GM18502 (cell line): ENCODE measurements around the gene TSPO2.

Experiments
- ATAC-seq: cut with Tn5 transposase; IDR thresholded peaks from one replicate; pipeline ENCODE4 v1.9.1; 2021; ENCODE audit warnings: mild to moderate bottlenecking; ENCODE audit not compliant: unreplicated experiment, poor library complexity

TSPO2 gene

DNA sequence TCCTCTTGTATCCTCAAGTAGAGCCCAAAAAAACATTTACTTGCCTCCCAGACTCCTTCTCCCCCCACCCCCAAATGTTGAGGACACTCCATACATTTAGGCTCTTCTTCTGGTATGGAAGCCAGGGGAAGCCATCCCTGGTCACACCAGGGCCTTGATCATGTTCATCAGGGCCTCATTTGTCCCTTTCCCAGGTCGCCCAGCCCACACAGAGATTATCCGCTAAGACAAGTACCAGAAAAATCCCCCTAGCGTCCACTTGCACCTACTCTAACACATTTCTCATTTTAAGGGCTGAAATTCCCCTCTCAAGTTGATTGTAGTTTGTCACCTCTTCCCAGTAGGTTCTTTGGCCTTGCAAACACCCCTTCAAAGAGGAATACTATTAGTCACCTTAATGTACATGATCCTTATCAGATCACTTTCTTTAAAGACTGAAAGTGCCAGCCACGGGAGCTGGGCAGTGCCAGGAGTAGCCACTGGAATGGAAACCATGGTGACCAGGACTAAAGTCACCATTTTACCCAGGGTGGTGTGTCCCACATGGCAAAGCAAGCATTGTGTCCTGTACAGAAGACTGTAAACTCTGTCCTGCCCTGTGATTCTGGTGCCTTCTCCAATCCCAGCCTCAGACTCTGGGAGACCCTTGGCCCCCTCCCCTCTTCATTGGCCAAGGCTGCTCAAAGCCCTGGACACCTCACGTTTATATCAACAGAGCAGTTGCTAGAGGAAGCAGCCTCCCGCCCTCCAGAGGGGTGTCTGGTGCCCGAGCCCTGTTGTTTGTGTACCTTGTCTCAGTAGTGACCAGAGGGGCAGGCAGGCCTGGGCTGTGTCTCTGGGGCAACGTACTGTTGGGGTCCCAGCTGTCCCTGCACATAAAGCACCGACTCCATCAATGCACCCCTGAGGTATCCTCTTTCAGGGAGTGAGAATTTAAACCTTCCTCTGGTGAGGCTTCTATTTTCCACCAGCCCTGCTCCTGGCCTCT is 5.8 kb downstream of the TSPO2 start:
- no peak for ATAC-seq

GRCh38 chr6:41049521-41049920 is 7.3 kb downstream of the TSPO2 start:
- ATAC-seq: no peak

GRCh38 chr6:41049955-41050354 is 7.7 kb downstream of the TSPO2 start:
- no peak for ATAC-seq

DNA sequence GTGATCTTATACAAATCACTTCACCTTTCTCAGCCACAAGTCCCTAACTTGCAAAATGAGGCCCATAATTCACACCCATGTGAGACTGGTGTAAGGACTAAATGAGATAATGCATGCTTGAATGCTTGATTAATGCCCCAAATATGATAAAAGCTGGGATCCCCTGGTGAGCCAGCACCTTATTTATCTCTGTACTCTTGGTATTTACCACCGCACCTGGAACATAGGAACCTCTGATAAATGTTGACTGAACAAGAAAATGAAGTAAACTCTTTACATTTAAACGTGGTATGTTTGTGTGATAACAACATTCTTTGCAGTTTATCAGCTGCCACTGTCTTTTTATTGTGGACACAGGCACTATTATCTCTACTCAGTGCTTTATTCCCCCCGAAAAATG is 8.3 kb downstream of the TSPO2 start:
- no peak for ATAC-seq

DNA sequence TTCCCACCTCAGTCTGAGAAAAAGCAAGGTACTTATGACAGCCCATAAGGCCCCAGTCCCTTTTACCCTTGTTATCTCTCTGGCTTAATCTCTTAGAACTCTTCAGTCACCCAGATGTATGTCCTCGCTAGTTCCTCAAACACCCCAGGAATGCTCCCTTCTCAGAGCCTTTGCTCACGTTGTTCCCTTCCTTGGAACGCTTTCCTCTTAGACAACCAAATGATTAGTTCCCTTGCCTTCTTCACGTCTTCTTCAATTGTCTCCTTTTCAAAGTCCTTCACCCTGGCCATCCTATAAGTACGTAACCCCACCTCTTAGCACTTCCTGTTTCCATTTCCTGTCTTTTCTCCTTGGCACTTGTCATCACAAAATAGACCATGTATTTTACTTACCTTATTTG is 9.6 kb downstream of the TSPO2 start:
- ATAC-seq: no peak

DNA sequence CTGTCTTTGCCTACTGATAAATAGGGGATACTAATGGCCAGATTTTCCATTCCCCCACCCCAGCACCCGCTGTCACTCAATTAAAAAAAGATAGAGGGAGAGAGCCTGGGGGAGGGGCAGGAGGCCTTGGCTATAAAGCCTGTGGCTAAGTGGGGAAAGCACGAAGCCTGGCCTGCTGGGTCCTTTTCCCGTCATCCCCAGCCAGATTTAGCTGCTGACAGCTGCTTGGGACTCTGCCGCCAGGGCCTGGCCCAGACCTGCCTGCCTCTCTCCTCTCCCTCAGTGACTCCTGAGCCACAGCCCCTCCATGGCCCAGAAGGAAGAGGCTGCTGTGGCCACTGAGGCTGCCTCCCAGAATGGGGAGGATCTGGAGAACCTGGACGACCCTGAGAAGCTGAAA is 10.8 kb downstream of the TSPO2 start, which contains the start of gene APOBEC2:
Gene APOBEC2 (plus strand): TSS at position 162 of the 400 bp plus-strand sequence. CDS start 146 bp downstream, at position 308.
- ATAC-seq: no peak

DNA sequence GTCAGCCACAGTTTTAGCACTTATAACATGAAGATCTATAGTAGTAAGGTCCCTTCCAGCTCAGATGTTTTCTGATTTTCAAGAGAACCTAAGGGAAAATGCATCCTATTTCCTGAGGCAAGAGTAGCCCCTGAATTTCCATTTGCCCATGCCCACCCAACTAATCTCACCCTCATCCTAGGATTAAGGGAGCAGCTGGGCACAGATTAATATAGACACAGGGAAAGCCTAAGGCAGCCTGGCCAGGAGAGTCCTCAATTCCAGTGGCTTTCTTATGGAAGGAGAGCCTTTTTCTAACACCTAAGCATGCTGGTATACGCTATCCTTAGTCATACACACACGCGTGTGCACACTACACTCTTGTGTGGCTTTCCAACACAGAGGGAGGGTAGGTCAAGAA is 12.2 kb downstream of the TSPO2 start:
- ATAC-seq: no peak

DNA sequence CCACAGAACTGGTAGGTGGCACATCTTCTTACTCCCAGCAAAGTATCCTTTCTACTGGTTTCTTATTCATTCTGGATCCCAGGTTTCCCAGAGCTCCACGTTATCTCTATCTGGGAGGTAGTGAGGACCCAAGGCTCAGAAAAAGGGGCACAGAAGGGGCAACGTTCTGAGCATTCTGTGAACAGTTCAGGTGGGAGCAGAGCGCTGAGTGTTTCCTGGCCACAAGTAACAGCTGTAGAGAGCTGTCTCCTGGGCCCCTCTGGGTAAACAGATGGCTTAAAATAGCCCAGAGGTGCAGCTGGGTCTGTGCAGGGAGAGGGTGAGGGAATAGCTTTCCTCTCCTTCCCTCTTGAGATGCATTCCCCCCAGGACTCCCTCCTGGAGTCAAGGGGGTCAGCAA is 12.9 kb downstream of the TSPO2 start:
- ATAC-seq: no peak

GRCh38 chr6:41056768-41057490 is 14.7 kb downstream of the TSPO2 start:
- ATAC-seq: no peak

DNA sequence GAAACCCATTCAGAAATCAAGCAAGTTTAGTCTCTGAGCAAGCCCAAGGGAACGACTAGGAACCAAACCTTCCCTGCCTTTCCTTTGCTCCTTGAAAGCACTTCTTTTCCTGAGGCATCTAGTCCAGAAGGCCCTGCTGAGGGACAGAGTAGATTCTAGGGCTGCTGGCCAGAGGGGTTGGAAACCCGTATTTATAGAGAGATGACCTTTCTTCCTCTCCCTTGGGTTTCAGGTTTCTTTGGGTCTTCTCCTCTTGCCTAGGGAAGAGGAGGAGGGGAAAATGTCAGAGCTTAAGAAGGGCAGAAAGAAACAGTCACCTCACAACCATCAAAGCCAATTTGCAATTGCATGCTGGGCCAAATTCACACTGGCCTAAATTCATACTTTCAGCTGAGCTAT is 16.5 kb downstream of the TSPO2 start:
- no peak for ATAC-seq

DNA sequence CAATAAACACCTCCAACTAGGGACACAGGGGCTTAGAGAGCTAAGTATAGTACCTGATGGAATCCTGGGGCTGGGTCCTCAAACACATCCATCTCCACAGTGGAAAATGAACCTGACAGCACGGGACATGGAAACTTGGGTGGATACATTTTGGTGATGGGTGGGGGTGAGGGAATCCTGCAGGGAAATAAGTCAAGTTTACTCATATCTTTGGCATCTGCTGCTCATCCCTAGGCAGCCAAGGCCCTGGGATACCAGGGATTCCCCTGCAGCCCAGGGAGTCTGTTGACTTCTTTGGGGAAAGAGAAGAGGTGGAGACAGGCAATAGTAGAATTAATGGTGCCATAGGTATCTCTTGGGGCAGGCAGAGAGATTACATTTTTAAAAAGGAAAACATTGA is 17.3 kb downstream of the TSPO2 start:
- ATAC-seq: no peak

DNA sequence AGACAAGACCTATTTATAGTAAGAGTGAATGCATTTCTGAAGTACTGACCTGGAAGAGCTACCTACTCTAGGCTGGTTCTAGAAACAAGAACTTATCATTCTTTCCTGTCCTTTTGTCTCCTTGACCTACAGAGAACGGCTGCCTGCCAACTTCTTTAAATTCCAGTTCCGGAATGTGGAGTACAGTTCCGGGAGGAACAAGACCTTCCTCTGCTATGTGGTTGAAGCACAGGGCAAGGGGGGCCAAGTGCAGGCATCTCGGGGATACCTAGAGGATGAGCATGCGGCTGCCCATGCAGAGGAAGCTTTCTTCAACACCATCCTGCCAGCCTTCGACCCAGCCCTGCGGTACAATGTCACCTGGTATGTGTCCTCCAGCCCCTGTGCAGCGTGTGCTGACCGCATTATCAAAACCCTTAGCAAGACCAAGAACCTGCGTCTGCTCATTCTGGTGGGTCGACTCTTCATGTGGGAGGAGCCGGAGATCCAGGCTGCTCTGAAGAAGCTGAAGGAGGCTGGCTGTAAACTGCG is 19.0 kb downstream of the TSPO2 start:
- no peak for ATAC-seq

- ATAC-seq: no peak
Observed at GRCh38 chr6:41062056-41062455, 19.8 kb downstream of the TSPO2 start.

DNA sequence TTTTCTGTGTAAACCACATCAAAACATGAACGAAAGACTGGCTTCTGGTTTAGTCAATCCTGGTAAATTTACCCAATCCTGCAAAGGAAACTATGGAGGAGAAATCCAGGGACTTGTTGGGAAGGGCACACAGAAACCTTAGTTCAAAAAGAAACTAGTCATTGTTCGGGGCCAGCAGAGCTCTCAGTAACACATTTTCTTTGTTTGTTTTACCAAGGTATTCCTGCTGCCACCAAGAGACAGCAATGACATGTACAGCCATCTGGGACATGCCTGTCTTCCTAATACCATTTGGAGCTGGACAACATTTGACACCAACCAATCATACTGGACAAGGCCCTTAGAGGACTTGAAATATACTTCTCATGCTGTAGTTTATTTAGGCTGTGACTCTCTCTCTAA is 21.6 kb downstream of the TSPO2 start:
- no peak for ATAC-seq

- no peak for ATAC-seq
Observed at GRCh38 chr6:41064841-41065240, 22.6 kb downstream of the TSPO2 start.

- no peak for ATAC-seq
Observed at GRCh38 chr6:41065550-41066026, 23.3 kb downstream of the TSPO2 start.

DNA sequence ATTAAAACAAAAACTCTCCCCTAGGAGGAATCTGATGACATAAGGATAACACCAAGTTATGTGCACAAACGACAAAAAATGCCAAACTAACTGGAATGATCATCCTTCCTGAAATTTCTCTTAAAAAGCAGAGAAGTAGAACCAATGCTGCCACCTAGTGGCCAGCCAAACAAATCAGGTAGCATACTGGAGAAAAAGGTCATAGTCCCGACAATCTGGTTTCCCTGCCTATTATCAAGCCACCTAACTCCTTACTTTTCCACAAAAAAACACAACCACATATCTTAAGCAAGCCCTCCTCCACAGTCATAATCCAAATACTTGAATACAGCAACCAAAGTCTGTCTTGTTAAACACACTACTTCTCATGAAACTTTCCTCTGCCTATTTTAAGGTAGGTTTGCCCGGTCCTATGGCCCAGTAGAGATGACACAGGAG is 24.6 kb downstream of the TSPO2 start:
- no peak for ATAC-seq

DNA sequence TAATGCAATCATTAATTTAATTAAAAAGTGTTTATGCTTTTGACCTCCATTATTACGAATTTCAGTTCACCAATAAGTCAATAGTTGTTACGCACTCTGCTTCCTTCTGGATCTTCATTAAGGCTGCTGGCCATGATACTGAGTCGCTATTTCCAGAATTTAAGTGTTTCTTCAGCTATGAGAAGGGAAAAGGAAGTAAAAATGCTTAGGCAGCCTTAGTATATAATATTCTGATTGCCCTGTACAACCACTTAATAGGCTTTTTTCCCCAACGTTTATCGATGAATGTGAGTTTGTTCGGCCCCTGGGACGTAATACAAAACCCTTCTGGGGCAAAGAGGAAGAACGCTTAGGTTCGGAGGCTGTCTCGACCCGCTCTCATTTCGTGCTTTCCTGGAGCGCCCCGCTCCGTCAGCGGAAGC is 29.2 kb downstream of the TSPO2 start:
- no peak for ATAC-seq

- peak; percentile 75 for ATAC-seq
Observed at GRCh38 chr6:41071923-41072835, 29.9 kb downstream of the TSPO2 start, which contains the start of gene OARD1. OARD1 (minus strand) TSS chr6:41072356; CDS start chr6:41071634, 722 bp downstream.

- peak; percentile 62 for ATAC-seq
Observed at GRCh38 chr6:41072836-41073202, 30.6 kb downstream of the TSPO2 start, which contains the start of gene NFYA. NFYA (plus strand) TSS chr6:41072974; CDS start chr6:41079090, 6,116 bp downstream.
